SH-SY5Y (cell line): ENCODE results near the gene EXD3.

Experiments used
- GATA2 ChIP-seq: IDR thresholded peaks from 2 replicates; pipeline ENCODE4 v1.6.1; 2011; ENCODE audit warnings: mild to moderate bottlenecking, low read depth, low read length
- GATA3 ChIP-seq: IDR thresholded peaks from 2 replicates; pipeline ENCODE4 v1.6.1; 2011; ENCODE audit warnings: low read depth, mild to moderate bottlenecking, low read length, moderate library complexity

The EXD3 gene, protein sequence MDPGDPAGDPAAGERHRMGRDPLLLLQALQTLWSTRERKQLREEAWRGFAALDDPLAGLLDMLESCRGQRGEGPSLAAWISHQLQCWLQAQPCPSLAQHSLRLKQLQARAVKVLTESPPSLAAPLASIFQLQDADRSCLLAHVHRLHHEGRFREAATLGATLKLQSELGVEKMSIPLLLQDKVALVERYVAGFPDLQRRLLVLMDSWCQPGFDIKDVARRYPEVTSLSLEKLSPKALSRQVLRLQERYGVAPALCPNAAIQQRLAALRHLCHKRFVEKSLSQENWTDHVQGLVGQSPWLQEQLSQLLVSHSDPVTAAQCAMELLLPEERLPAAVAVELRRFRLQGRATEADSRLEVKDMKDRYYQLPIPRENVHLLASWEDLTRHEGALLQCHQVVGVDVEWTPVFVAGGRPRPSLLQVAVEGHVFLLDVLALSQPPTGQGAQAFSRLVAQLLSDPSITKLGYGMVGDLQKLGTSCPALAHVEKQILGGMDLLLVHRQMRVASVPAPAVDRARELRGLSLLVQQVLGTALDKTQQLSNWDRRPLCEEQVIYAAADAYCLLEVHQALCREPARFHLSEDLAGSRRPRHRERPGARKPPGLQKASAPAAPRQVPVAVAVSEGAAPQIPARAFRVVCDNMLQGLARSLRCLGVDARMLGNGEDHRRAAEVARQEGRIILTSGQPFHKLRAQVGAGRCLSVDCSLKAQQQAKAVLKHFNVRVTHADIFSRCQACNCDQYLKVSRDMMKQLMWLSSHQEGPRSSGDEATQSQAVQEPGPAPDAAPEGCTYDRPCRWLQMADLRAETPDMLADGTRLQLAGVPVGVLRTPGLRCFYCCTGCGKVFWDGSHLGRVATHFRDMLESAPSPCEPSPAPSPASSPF

DNA sequence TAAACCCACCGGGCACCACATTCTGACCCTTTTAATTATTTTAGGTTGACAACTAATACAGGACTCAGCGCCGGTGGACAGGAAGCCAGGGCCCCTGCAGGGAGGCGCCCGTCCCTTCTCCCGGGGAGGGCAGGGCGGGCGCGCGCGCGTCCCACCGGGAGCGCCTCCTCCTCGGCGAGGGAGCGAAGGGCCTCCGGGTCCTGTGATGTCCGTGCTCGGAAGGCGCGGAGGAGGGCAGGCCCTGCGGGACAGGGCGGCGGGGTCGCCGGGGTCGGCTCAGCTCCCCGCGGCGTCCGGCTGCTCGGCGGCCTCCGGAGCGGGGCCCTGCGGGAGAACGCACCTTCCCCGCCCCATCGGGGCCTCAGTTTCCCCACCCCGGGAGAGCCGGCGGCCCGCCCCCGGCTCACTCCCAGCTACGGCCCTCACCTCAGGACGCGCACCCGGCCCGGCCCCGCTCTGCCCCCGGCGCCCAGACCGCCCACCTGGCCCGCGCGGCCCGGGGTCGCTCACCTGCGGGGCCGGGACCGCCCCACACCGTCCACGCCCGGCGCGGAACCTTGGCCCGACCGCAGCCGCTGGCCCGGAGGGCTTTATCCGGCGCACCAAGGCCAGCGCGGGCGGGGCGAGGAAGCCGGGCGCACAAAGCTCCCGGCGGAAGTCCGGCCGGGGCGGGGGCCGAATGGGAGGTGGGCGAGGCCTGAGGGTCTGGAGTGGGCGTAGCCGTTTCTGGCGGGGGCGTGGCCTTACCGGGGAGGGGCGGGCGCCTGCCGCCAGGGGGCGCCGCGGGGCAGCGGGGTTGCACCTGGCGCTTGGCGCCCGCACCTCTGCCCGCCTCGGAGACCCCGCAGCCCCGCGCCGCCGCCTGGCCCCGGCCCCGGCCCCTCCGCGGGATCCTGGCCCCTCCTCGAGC is at the start of gene EXD3, which contains the start of gene NOXA1:
Gene EXD3 (minus strand): TSS at position 559 of the 910 bp plus-strand sequence. CDS start 27,805 bp downstream, outside the sequence.
Gene NOXA1 (plus strand): TSS at position 790 of the 910 bp plus-strand sequence. CDS start 137 bp downstream, outside the sequence.
- no peak for TF ChIP-seq GATA3
- TF ChIP-seq GATA2 = no peak

DNA sequence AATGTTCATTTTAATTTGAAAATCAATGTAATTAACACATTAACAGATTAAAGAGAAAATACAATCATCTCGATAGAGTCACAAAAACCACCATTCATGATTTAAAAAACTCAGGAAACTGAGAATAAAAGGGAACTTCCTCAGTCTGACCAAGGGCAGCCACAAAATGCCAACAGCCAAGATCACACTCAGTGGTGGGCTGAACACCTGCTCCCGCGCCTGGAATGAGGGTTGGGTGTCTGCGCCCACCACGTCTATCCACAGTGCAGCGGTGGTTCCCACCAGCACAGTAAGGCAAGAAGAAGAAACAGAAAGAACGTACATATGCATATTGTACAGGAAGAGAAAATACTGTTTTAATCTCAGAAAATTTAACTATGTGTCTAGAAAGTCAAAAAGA is 47.8 kb upstream of the EXD3 start:
- TF ChIP-seq GATA3 (no peak), GATA2 (no peak)

DNA sequence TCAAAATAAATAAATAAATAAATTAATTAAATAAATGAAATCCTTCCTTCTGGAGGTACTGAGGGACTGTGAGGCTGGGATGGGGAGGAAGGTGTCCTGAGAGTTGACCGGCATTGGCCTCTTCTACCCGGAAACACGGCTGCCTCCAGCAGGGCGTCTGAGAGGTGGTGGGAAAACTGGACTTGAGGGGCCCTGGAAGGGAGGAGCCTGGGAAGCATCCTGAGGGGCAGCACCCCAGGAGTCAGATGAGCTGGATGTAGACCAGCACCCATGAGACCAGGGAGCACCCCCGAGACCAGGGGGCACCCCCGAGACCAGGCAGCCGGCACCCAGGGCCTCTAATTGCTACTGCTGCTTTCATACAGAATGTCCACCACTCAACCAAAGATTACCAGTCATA is 44.9 kb upstream of the EXD3 start:
- TF ChIP-seq GATA3 = no peak
- no peak for TF ChIP-seq GATA2

DNA sequence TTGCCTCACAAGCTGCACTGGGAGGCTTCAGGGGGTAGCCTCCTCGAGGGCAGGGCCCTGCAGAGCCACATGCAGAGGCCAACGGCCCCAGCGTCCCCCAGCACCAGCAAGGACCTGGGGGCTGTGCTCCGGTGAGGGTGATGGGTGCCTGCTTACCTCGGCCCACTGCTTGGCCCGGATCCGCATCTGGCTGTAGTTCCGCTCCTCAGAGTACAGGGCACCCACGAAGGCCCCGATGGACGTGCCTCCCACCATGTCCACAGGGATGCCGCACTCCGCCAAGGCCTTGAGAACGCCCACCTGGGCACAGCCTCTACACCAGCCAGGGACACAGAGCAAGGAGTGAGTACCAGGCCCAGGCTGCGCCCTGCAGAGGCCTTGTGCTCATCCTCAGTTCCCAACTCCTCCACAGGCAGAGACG is 44.2 kb upstream of the EXD3 start:
- no peak for TF ChIP-seq GATA2
- TF ChIP-seq GATA3 = no peak

DNA sequence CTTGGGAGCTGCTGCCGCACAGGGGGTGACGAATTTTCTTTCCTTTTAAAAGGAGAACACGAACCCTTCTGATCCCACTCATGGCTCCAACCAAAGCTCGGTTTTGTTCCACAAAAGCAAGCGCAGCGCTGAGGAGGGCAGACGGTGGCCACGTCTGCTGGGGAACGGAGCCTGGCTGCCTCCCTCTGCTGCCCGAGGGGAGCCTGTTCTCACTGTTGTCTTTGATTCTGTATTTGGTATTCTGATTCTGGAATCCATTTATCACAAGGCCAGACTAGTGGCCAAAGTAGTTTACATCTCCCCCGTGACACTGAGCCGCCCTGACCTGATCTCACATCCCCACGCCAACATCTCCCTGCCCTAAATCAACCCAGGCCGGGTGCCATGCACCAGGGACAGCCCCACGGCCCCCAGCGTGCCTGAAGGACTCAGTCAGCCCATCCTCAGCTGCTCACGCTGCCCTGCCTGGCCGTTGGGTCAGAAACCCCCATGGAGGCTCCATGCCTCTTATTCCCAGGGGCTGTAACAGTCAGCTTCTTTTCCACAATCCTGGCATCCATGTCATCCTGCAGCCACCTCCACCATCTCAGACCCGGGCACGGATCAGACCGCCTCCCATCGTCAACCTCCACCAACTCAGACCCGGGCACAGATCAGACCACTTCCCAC is 42.9 kb upstream of the EXD3 start:
- TF ChIP-seq GATA2 (no peak), GATA3 (no peak)

DNA sequence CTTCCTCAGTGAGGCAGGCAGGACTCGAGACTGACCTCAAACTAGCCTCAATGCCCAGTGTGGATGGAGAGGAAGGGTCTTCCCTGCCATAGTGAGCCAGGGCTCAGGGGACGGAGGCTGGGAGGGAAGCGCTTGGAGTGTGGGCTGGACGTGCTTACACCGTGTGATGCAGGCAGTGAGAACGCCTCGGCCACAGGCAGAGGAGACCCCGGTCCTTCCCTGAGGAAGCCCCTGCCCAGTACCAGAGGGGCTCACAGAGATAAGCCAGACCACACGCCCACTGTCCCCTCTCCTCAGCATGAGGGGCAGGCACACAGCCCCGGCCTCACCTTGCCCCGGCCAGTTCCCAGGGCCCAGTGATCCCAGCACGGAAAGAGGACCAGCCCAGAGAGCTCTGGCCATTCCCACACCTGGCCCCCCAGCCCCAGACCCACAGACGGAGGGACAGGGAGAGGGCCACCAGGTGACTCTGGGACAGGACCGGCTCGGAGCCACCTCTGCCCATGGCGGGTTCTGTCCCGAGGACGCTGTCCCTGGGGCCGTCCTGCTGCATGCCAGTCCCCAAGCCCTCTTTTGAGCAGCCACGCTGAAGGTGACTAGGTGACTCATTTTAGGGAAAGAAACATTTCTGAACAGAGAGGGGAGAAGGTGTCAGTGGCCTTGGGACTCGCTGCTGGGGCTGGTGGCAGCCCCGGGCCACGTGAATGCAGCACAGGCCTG is 42.2 kb upstream of the EXD3 start:
- TF ChIP-seq GATA3 = no peak
- no peak for TF ChIP-seq GATA2

DNA sequence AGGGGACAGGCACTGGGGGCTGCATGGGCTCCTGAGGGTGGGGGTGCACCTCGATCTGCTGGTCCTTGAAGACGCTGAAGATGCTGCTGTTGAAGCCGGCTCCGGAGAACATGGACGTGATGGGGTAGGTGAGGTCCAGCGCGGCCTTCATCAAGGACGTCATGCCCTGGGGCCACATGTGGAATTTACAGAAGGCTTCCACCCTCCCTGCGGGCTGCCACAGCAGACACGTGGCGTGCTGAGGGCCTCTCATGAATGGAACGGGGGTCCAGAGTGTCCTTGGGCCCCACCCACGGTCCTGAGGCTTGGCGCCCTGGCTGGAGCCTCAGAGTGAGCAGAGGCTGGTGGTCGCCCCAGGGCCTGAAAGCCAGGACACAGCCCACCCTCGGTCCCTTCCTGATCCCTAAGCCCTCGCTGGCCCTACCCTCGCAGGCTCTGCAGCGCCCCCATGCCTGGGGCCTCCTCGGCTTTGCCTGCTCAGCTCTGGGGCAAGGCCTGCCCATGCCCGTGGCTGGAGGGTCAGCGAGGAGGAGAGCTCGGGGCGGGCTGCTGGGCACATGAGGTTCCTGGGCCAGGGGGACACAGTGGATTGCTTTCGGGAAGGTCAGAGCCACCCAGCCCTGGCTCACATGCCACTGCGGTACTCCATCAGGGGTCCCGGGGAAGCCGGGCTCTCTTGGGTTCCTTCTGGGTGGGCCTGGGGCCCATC is 41.5 kb upstream of the EXD3 start:
- TF ChIP-seq GATA2 (no peak), GATA3 (no peak)

DNA sequence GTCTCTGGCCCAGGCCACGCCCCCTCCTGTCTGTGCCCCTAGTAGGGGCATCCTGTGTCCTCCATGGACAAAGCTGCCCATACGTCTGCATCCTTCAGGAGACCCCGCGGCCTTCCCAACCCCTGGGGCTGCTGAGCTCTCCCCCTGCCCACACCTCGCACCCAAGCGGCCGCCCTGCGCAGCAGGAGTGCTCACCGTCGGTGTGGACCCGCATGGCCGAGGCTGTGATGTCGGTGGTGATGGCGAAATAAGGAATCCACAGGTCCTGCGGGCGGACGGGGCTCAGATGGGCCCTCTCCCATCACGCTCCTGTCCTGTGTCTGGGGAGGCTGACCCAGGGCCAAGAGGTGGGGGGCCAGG is 40.9 kb upstream of the EXD3 start:
- TF ChIP-seq GATA3 (no peak), GATA2 (no peak)

DNA sequence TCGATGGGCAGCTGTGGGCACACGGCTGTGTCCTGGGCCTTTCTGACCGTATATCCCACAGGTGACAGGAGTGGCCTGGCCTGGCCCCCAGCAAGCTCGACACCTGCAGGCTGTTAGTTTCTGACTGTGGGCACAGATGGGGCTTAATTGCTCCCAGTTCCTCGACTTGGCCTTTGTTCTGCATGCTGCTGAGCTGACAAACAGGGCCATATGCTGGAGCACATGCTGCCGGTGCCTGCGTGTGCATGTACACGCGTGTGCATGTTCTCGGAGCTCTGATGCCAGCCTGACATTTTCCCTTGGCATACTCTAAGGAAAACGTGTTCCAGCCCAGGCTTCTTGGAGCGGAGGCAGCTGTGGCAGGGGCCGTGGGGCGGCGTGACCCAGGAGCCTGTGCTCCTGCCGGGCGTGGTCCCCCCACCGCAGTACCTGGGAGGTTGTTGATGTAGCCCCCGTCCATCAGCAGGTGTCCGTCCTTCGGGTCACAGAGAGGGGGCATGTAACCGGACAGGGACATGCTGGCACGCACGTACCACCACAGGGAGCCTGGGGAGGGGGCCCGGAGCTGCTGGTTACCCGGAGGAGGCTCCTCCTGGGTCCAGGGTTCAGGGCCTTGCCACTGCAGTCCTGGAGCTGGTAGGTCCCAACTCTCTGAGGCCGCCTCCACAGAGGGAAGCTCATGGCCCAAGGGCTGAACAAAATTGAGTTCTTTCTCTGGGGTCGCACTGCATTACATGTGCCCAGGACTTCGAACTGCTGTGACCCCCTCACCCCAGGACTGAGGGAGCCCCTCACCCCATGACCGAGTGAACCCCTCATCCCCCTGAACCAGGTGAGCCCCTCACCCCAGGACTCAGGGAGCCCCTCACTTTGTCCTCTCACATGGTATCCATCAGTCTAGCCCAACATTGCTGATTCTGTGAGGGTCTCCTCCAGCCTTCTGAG is 40.3 kb upstream of the EXD3 start:
- TF ChIP-seq GATA2 (no peak), GATA3 (no peak)

DNA sequence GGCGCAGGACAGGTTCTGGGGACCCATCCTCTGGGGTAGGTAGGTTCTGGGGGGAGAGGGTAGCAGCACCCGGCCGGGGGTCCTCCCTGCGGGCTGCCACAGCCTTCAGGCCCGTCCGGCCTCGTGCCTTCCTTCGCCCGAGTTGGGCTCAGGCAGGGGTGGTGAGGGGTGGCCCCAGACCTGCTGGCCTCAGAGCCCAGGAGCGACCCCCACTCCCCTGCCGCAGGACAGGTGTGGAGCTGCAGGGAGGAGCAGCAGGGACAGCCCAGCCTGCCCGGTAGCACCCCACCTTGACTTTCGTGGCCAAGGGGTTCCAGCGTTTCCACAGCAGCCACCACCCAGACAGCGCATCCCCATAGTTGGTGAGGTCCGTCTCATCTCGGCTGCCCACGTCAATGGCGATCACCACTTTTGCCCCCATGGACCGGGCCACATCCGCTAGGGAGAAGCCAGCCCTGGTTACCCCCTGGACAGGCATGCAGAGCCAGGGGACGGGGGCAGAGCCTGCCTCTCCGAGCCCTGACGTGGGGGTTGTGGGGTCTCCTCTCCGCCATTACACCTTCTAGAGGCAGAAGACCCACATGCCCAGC is 39.5 kb upstream of the EXD3 start:
- TF ChIP-seq GATA3 (no peak), GATA2 (no peak)

DNA sequence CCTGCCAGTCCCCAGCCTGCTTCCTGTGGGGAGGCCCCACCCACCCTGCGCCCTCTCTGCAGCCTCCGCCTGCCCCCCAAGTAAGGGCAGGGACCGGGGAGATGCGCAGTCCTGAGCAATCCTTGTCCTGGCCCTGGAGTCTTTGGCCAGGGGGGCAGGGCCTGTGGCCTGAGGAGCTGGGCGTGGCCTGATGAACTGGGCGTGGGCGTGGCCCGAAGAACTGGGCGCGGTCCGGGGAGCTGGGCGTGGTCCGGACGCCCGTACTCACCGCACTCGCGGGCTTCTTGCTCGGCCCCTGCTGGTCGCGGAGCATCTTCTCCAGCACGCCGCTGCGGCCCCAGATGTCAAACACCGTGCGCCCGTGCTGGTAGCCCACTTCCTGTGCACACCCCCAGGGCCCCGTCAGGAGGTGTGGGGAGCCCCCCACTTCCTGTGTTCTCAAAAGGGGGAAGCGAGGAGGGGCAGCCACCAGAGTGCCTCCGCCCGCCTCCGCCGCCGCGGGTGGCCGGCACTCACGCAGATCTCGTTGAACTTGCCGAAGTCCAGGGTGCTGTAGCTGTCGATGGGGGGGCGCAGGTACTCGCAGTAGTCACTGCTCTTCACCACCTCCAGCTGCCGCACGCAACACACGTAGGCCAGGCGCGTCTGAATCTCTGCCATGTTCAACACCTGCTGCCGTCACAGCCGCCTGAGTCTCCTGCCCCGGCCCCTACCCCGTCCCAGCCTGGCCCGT is 38.9 kb upstream of the EXD3 start:
- no peak for TF ChIP-seq GATA3
- TF ChIP-seq GATA2 = no peak
